Stimulated activated memory B cell treated with anti-CD40 and anti-IgM and Interleukin-4, amounts not matched to agents 10 μg/mL and 1 μg/mL and 100 μg/mL, for 72 hours (primary cell): Measurements from ENCODE around the gene CC2D2A.

ENCODE experiments used
- ATAC-seq: fragments of 150-1000 bp; cut with Tn5 transposase; 2 replicates; pipeline ENCODE4 v1.10.0; 2021
- H3K27ac Mint-ChIP-seq: one replicate; pipeline ENCODE4 v1.8.0; 2022; ENCODE audit warnings: mild to moderate bottlenecking, mixed read lengths
- H3K27me3 Mint-ChIP-seq: one replicate; pipeline ENCODE4 v1.8.0; 2022; ENCODE audit warnings: mixed read lengths
- H3K36me3 Mint-ChIP-seq: one replicate; pipeline ENCODE4 v1.8.0; 2022; ENCODE audit warnings: mixed read lengths
- H3K4me1 Mint-ChIP-seq: one replicate; pipeline ENCODE4 v1.8.0; 2022; ENCODE audit warnings: mixed read lengths
- H3K4me3 Mint-ChIP-seq: one replicate; pipeline ENCODE4 v1.8.0; 2022; ENCODE audit warnings: mild to moderate bottlenecking, moderate library complexity, mixed read lengths
- H3K9me3 Mint-ChIP-seq: one replicate; pipeline ENCODE4 v1.8.0; 2022; ENCODE audit warnings: mixed read lengths

The CC2D2A gene

GRCh38 chr4:15551740-15552446 lies 82.2 kb downstream of the CC2D2A start:
- no peak overlapping the region for H3K4me3 Mint-ChIP-seq
- ATAC-seq = no peak
- H3K36me3 Mint-ChIP-seq = no peaks in the 10 kb centered on the region
- H3K27me3 Mint-ChIP-seq = no peaks in the 10 kb centered on the region
- H3K27ac Mint-ChIP-seq = no peak overlapping the region
- H3K4me1 Mint-ChIP-seq = no peaks in the 10 kb centered on the region
- no peaks in the 10 kb centered on the region for H3K9me3 Mint-ChIP-seq

GRCh38 chr4:15552557-15553362 lies 83.1 kb downstream of the CC2D2A start:
- no peak for ATAC-seq
- Mint-ChIP-seq H3K27me3 (no peaks in the 10 kb centered on the region), H3K4me1 (no peaks in the 10 kb centered on the region), H3K27ac (no peak overlapping the region), H3K9me3 (no peaks in the 10 kb centered on the region), H3K36me3 (no peaks in the 10 kb centered on the region), H3K4me3 (no peak overlapping the region)

DNA sequence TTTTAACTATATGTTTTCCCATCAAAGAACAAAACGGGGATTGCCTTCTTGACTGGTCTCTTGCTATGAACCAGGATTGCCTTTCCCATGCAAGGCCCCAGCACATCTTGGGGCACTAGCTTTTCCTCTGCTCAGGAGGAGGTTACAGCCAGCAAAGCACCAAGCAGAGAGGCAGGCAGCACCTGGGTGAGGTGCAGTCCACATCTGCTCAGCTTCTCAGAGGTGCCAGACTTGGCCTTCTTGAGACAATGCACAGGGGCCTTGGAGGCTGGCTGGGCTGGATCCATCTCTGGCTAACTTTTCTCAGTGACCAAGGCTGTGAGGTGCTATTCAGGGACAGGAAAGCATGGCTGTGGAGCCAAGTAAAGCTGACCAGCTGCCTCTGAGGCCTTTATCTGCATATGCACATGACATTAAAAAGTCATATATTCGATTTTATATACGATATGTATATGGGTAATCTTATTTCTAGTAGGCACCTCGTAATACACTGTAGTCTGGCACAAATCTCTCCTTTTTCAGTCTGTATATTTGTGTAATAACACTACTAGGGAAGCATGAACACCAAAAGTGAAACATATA lies 86.9 kb downstream of the CC2D2A start:
- Mint-ChIP-seq H3K9me3 (no peaks in the 10 kb centered on the region), H3K4me1 (peaks cover 5% of the 10 kb centered on the region), H3K27ac (no peak overlapping the region), H3K27me3 (no peaks in the 10 kb centered on the region), H3K36me3 (no peaks in the 10 kb centered on the region), H3K4me3 (no peak overlapping the region)
- ATAC-seq = no peak

- Mint-ChIP-seq H3K27ac (no peak overlapping the region), H3K4me3 (no peak overlapping the region)
- no peak for ATAC-seq
Observed at GRCh38 chr4:15557786-15558550, 88.3 kb downstream of the CC2D2A start.

GRCh38 chr4:15558561-15558960 lies 88.9 kb downstream of the CC2D2A start:
- no peak overlapping the region for H3K4me3 Mint-ChIP-seq
- no peaks in the 10 kb centered on the region for H3K27me3 Mint-ChIP-seq
- H3K9me3 Mint-ChIP-seq = no peaks in the 10 kb centered on the region
- no peak for ATAC-seq
- H3K27ac Mint-ChIP-seq = no peak overlapping the region
- H3K4me1 Mint-ChIP-seq = peaks cover 16% of the 10 kb centered on the region
- H3K36me3 Mint-ChIP-seq = peaks cover 13% of the 10 kb centered on the region

More at GRCh38 chr4:15557786-15558550, 88.3 kb downstream of the CC2D2A start:
- Mint-ChIP-seq H3K9me3 (no peaks in the 10 kb centered on the region), H3K27me3 (no peaks in the 10 kb centered on the region), H3K4me1 (peaks cover 16% of the 10 kb centered on the region), H3K36me3 (peaks cover 8% of the 10 kb centered on the region)

- H3K27ac Mint-ChIP-seq = no peak overlapping the region
- H3K27me3 Mint-ChIP-seq = no peaks in the 10 kb centered on the region
- H3K4me1 Mint-ChIP-seq = peaks cover 16% of the 10 kb centered on the region
- H3K36me3 Mint-ChIP-seq = peaks cover 31% of the 10 kb centered on the region
- no peak for ATAC-seq
- H3K9me3 Mint-ChIP-seq = no peaks in the 10 kb centered on the region
- H3K4me3 Mint-ChIP-seq = no peak overlapping the region
Observed at GRCh38 chr4:15562114-15562513, 92.4 kb downstream of the CC2D2A start.

DNA sequence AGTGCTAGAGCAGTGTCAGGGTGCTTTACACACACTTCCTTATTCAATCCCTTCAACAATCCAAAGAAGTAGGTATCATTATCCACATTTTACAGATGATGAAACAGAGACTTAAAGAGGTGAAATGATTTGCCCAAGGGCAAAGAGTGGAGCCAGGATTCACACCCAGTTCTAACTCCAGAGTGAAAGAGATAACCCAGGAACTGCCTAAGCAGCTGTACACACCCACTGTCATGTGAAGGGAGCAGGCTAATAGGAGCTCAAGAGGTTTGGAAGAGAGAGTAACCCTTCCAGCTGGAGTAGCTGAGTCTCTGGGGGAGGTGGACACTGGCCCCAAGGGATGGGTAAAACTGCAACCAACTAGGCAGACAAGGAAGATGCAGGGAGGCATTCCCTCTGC lies 92.9 kb downstream of the CC2D2A start:
- Mint-ChIP-seq H3K27me3 (no peaks in the 10 kb centered on the region), H3K9me3 (no peaks in the 10 kb centered on the region), H3K36me3 (peaks cover 36% of the 10 kb centered on the region), H3K4me3 (no peak overlapping the region), H3K4me1 (peaks cover 16% of the 10 kb centered on the region), H3K27ac (no peak overlapping the region)
- ATAC-seq = no peak

GRCh38 chr4:15563871-15564270 lies 94.2 kb downstream of the CC2D2A start:
- ATAC-seq = no peak
- H3K27me3 Mint-ChIP-seq = no peaks in the 10 kb centered on the region
- H3K4me1 Mint-ChIP-seq = peaks cover 16% of the 10 kb centered on the region
- H3K27ac Mint-ChIP-seq = no peak overlapping the region
- peaks cover 48% of the 10 kb centered on the region for H3K36me3 Mint-ChIP-seq
- H3K9me3 Mint-ChIP-seq = no peaks in the 10 kb centered on the region
- H3K4me3 Mint-ChIP-seq = no peak overlapping the region

GRCh38 chr4:15568821-15569220 lies 99.1 kb downstream of the CC2D2A start:
- H3K27ac Mint-ChIP-seq = no peak overlapping the region
- H3K27me3 Mint-ChIP-seq = no peaks in the 10 kb centered on the region
- H3K9me3 Mint-ChIP-seq = no peaks in the 10 kb centered on the region
- no peak for ATAC-seq
- no peak overlapping the region for H3K4me3 Mint-ChIP-seq
- no peaks in the 10 kb centered on the region for H3K4me1 Mint-ChIP-seq
- H3K36me3 Mint-ChIP-seq = peaks cover 47% of the 10 kb centered on the region

- no peak for ATAC-seq
- Mint-ChIP-seq H3K27ac (no peak overlapping the region), H3K4me3 (no peak overlapping the region)
Observed at GRCh38 chr4:15569746-15570145, 100.1 kb downstream of the CC2D2A start.

GRCh38 chr4:15575966-15576365 lies 106.3 kb downstream of the CC2D2A start:
- Mint-ChIP-seq H3K27ac (no peak overlapping the region), H3K4me1 (no peaks in the 10 kb centered on the region)

More at GRCh38 chr4:15569746-15570145, 100.1 kb downstream of the CC2D2A start:
- H3K27me3 Mint-ChIP-seq = no peaks in the 10 kb centered on the region
- no peaks in the 10 kb centered on the region for H3K9me3 Mint-ChIP-seq
- H3K4me1 Mint-ChIP-seq = no peaks in the 10 kb centered on the region
- H3K36me3 Mint-ChIP-seq = peaks cover 46% of the 10 kb centered on the region

DNA sequence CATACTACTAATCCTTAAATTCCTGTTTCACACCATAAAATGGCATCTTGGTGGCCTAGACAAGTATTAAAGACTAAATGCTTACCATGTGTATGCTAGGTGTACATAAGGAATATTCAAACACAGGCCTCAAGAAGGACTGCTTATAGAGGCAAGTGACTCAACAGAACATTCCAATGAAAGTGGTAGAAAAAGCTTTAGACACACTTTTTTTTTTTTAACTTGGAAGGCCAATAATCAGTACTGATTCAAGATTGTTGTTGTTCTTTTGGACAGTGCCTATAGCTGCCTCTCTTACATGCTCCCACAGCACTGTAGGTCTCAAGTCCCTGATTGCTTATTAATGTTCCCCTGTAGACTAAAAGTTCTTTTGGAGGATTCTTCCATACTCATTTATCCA lies 107.8 kb downstream of the CC2D2A start:
- H3K27ac Mint-ChIP-seq = no peak overlapping the region
- H3K9me3 Mint-ChIP-seq = no peaks in the 10 kb centered on the region
- H3K4me3 Mint-ChIP-seq = no peak overlapping the region
- peaks cover 13% of the 10 kb centered on the region for H3K36me3 Mint-ChIP-seq
- H3K4me1 Mint-ChIP-seq = no peaks in the 10 kb centered on the region
- no peaks in the 10 kb centered on the region for H3K27me3 Mint-ChIP-seq
- no peak for ATAC-seq

More at GRCh38 chr4:15575966-15576365, 106.3 kb downstream of the CC2D2A start:
- Mint-ChIP-seq H3K27me3 (no peaks in the 10 kb centered on the region), H3K9me3 (no peaks in the 10 kb centered on the region), H3K4me3 (no peak overlapping the region), H3K36me3 (no peaks in the 10 kb centered on the region)
- ATAC-seq = no peak

- H3K36me3 Mint-ChIP-seq = peaks cover 13% of the 10 kb centered on the region
- no peak overlapping the region for H3K4me3 Mint-ChIP-seq
- H3K27ac Mint-ChIP-seq = no peak overlapping the region
- ATAC-seq = no peak
- no peaks in the 10 kb centered on the region for H3K9me3 Mint-ChIP-seq
- H3K27me3 Mint-ChIP-seq = no peaks in the 10 kb centered on the region
- H3K4me1 Mint-ChIP-seq = peaks cover 26% of the 10 kb centered on the region
Observed at GRCh38 chr4:15584785-15585184, 115.1 kb downstream of the CC2D2A start.

- Mint-ChIP-seq H3K9me3 (no peaks in the 10 kb centered on the region), H3K4me1 (peaks cover 26% of the 10 kb centered on the region), H3K36me3 (peaks cover 13% of the 10 kb centered on the region), H3K4me3 (no peak overlapping the region), H3K27ac (no peak overlapping the region), H3K27me3 (no peaks in the 10 kb centered on the region)
- no peak for ATAC-seq
Observed at GRCh38 chr4:15585331-15585730, 115.6 kb downstream of the CC2D2A start.

GRCh38 chr4:15586066-15586465 lies 116.4 kb downstream of the CC2D2A start:
- no peak overlapping the region for H3K27ac Mint-ChIP-seq
- no peak overlapping the region for H3K4me3 Mint-ChIP-seq
- ATAC-seq = no peak
- no peaks in the 10 kb centered on the region for H3K9me3 Mint-ChIP-seq
- peaks cover 26% of the 10 kb centered on the region for H3K4me1 Mint-ChIP-seq
- H3K27me3 Mint-ChIP-seq = no peaks in the 10 kb centered on the region
- peaks cover 13% of the 10 kb centered on the region for H3K36me3 Mint-ChIP-seq
